CD4-positive, alpha-beta T cell treated with Interleukin-2 at 100 ng/mL for 4 hours (primary cell): ENCODE measurements around the gene BACH2.
A peak's percentile ranks its signal among the peaks of the same experiment; 100 is the strongest.
"Not testable (repeated sequence)": the region's sequence is repeated elsewhere in the genome, so short reads cannot be mapped to it uniquely, and the experiment has no call there.

Experiments
- DNase-seq: peaks from one replicate; pipeline ENCODE4 v3.0.0-alpha.2; 2020; ENCODE audit warnings: low spot score

BACH2 gene

DNA sequence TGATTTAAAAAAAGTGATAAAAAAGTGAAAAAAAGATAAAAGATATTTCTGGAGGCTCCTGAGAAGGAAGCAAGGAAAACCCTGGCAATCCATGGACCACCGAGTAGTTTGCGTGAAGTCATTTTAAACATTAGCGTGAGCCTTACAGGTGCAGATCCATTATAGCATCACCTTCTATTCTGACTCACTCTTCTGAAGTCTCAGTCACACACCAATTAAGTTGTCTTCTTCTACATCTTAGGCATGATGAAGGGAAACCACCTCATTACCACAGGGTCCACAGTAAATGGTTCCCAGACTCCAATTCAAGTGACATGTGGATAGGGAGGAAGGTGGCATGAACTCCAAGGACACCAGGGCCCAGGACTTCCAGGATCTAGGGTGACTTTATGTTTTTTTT lies 303.2 kb downstream of the BACH2 start:
- DNase-seq: no peak

GRCh38 chr6:89992818-89993217 lies 303.8 kb downstream of the BACH2 start:
- no peak for DNase-seq

DNA sequence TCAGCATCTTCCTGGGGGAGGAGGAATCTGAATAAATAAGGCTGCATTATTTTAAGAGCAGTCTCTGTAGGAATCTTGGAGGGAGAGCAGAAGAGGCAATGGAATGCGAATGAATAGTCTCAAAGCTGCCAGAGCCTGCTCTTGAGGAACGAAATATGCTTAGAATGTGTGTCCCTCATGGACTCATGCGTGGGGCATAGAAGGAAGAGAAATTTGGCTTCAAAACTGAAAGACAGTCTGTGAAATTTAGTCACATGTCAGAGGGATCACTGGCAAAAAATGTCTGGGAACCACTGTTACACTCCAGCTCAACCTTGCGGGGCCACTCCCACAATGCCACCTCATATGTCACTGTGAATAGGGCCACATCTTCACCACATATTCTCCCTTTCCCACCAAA lies 306.9 kb downstream of the BACH2 start:
- DNase-seq: no peak

- no peak for DNase-seq
Observed at GRCh38 chr6:89987830-89988229, 308.8 kb downstream of the BACH2 start.

GRCh38 chr6:89987140-89987539 lies 309.5 kb downstream of the BACH2 start:
- no peak for DNase-seq

DNA sequence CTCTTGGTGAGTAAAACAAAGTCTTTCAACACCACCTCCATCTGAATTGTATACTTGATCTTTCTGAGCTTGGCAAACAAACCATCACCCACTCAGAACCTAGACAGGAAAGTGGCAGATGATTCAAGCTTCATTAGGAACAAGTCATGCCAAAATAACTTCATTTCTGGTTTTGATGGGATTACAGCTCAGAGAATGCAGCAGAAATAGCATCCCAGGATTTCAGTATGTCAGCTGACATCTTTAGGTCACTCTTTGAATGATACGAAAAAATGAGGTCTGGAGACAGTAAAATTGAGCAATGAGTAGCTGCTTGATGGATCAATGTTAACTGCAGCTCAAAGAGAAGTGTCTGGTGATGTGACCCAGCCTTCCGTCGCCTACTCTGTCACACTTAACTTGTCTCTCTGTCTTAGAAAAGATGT lies 310.0 kb downstream of the BACH2 start:
- DNase-seq: no peak

DNA sequence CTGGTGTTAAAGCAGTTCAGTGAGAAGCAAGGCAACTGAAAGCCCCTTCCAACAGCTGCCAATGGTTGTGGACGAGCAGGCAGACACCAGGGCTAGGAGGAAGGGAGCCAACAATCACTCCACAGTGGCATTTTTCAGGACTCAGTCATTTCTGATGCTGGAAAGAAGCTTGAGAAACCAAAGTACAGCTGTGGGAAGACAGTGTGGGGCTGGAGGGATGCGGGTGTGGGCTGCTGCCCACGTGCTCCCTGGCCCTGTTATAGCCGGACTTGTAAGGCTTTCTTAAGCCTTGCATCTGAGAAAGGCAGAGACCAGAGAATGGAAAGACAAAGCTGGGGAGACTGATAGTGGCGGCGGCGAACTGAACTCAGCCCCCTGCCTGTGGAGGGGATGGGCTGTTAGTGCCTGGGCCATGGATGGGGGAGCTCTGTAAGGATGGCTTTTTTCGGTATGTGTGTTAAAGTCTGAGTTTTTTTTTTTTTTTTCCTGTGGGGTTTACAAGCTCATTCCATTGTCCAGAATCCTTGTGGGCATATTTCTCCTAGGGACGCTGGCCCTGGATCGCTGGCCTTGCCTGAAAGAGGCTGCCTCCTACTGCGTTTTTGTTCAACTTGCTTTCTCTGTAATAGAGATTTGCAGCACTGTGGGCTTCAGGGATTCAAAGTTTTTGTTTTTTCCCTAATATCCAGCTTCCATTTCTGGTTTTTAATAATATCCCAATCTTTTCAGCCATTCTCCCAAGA lies 310.7 kb downstream of the BACH2 start:
- no peak for DNase-seq

DNA sequence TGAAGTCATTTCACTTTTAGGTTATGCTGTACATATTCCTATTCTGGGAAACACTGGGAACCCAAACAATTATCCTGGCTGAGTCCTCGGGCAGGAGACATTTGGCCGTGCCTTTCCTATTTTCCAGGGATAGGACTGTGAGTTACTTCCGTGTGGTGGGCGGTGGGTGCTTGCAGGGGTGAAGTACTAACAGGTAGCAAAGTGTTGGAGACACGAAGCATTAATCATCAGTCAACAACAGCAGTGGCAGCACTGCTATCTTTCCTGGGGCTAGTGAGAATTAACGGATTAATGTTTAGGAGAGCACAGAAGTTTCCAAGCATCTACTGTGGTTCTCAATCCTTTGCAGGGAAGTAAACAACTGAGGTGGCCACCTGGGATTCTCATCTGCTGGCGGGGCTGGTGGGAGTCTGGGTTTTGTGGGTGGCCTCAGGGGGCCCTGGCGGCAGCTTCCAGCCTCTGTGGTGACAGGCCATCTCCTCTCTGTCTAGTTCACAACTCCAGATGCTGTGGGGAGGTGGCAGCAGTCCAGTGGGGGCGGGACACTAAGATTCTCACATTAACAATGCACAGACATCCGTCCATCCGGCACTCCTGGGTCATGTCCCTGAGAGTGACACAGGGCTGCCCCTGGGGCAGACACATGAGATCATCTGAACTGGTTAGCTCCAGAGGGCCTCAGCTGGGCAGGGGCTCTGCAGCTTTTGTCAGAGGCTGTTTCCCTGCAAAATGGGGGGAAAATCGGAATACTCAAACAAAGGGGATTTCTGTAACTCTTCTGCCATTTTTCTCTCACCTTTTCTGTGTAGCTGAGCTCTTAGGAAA lies 311.5 kb downstream of the BACH2 start:
- DNase-seq: no peak

DNA sequence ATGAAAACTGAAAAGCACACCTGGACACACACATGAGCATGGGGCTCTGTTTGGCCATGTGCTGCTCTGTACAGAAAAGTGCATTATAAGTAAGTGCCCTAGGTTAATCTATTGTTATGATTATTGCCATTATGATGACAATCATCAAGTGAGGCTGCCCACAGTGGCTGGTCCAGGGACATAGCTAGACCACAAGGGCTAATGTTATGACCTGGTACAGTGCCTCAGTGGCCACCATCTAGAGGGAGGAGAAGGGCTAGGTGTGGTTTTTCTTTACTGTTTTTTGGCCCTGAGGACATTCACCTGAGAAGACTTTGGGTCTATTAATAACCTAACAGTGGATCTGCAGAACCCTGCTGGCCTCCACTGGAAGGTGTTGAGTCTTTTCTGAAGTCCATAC lies 316.3 kb downstream of the BACH2 start:
- no peak for DNase-seq

- DNase-seq: no peak
Observed at GRCh38 chr6:89979481-89980119, 317.0 kb downstream of the BACH2 start.

GRCh38 chr6:89978749-89979145 lies 317.9 kb downstream of the BACH2 start:
- no peak for DNase-seq

GRCh38 chr6:89977808-89978748 lies 318.6 kb downstream of the BACH2 start:
- DNase-seq: no peak

- DNase-seq: no peak
Observed at GRCh38 chr6:89976694-89977020, 320.0 kb downstream of the BACH2 start.

GRCh38 chr6:89975991-89976693 lies 320.5 kb downstream of the BACH2 start:
- DNase-seq: no peak

GRCh38 chr6:89975366-89975765 lies 321.3 kb downstream of the BACH2 start:
- no peak for DNase-seq

GRCh38 chr6:89974834-89975233 lies 321.8 kb downstream of the BACH2 start:
- no peak for DNase-seq

DNA sequence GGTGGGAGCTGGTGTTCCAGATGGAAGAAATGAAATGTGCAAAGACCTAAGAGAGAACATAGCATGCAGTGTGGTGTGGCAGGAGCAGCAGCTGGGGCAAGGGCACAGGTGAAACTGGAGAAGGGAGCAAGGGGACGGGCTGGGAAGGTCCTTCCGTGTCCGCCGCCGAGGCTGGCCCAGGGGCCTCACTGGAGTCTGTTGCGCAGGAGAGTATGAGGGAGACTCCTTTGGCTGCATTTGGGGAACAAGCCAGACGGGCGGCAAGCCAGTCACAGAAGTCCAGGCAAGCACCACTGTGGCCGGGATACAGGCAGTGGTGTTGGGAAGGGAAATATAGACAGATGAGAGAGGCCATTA lies 324.6 kb downstream of the BACH2 start:
- DNase-seq: no peak

DNA sequence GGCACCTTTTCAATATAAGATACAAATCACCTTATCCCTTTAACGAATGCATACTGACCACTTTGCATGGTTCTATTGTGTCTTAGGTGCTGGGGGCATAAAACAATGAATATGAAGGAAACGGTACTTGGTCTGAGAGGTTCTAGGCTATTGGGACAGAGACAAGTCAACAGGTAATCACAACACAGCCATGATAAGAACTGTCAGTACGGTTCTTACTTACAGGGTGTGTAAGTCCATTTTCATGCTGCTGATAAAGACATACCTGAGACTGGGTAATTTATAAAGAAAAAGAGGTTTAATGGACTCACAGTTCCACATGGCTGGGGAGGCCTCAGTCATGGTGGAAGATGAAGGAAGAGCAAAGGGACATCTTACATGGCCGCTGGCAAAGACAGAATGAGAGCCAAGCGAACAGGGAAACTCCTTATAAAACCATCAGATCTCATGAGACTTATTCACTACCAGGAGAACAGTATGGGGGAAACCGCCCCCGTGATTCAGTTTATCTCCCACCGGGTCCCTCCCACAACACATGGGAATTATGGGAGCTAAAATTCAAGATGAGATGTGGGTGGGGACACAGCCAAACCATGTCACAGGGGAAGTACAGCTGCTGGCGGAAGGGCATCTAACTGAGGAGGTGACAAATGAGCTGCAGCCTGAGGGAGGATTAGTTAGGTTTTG lies 325.2 kb downstream of the BACH2 start:
- not testable (repeated sequence) for DNase-seq

GRCh38 chr6:89970609-89971337 lies 325.9 kb downstream of the BACH2 start:
- DNase-seq: peak; percentile 34

- no peak for DNase-seq
Observed at GRCh38 chr6:89970072-89970471, 326.6 kb downstream of the BACH2 start.
